ENCODE data around the gene MTIF3. TPM values are rescaled to one million over a fixed set of nuclear protein-coding genes. Genes with fewer than 3 reads are reported as not detected.

The MTIF3 gene, protein sequence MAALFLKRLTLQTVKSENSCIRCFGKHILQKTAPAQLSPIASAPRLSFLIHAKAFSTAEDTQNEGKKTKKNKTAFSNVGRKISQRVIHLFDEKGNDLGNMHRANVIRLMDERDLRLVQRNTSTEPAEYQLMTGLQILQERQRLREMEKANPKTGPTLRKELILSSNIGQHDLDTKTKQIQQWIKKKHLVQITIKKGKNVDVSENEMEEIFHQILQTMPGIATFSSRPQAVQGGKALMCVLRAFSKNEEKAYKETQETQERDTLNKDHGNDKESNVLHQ
- total RNA-seq (2022) (41.8 and 51.5 TPM in 2 replicates), Bru-seq, nascent RNA (percentile 80 among the genes with signal in this experiment), BruChase-seq, experiment 1, labeled RNA remaining after a 2-hour chase (percentile 79 among the genes with signal in this experiment), BruChase-seq, experiment 2, labeled RNA remaining after a 6-hour chase (percentile 76 among the genes with signal in this experiment)
- long read RNA-seq, transcript MTIF3-202 (5 exons, 1,005 nt): major isoform, 49 of 91 reads
- long read RNA-seq, partial matches to known transcripts: 1 of 91 reads
- long read RNA-seq, other reads (novel, unspliced or antisense): 36 of 91 reads

DNA sequence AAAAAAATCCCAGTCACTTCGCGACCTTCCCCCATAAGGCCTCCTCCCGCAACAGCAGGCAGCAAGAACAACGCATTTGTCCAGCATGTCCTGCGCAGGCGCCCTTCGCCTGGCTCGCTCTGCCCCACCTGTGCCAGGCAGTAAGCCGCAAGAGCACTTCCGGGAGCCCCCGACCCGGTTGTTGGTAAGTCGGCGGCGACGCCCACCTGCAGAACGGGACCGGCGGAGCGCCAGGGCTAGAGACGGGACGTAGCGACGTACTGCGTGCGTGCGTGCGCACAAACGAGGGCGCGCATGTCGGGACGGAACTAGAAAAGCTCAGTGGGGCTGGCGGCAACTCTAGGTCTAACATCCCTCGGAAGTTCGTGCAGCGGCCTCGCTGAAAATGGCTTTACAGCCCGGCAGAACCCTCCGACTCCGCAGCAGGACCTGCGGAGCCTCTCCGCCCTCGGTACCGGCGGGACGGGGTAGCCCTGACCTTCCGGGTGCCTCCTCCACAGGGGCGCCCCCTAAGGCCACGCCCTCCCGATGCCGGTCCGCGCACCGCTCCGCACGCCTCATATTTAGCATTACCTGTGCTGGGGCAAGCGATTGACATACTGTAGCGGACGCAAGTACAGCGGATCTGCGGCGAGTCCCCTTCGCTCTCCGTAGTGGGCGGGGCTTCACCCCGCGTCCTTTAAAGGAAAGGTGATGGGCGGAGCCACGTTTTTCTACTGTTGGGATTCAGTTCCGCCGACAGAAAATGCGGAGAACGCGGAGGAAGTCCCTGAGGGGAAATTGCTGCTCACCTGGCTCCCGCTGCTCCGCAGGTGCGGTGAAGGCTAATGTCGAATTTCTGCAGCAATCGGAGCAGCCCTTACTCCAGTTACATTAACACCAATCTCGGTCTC is at the start of gene MTIF3:
Gene MTIF3 (minus strand): TSS at position 629 of the 893 bp plus-strand sequence. CDS start 10,116 bp downstream, outside the sequence.
- Mint-ChIP-seq H3K36me3 (ENCODE audit: insufficient read depth, unreplicated experiment) (peaks cover 19% of the 10 kb centered on the region), H3K27me3 (ENCODE audit: insufficient read depth, unreplicated experiment) (no peaks in the 10 kb centered on the region), H3K4me3 (ENCODE audit: unreplicated experiment) (peak within 1 kb of the TSS; percentile 73), H3K9me3 (ENCODE audit: unreplicated experiment) (no peaks in the 10 kb centered on the region), H3K4me1 (ENCODE audit: low read depth, unreplicated experiment) (peaks cover 14% of the 10 kb centered on the region), H3K27ac (ENCODE audit: unreplicated experiment) (peak within 1 kb of the TSS; percentile 55)
- peak; percentile 98 for DNase-seq
- Histone ChIP-seq H3K4me3 (ENCODE audit: low read depth, low read length) (peak within 1 kb of the TSS; percentile 71), H3K9me3 (no peaks in the 10 kb centered on the region), H3K36me3 (ENCODE audit: control insufficient read depth, insufficient read depth, low read length) (no peaks in the 10 kb centered on the region), H3K27me3 (replicated peaks; ENCODE audit: control insufficient read depth, insufficient read depth, low read length) (no peaks in the 10 kb centered on the region), H3K4me1 (peaks cover 12% of the 10 kb centered on the region; the same call in 1 of the 2 replicates)
- no TSS peak for BruUV-seq (replicated peaks)
- TF ChIP-seq, protein P1, sequence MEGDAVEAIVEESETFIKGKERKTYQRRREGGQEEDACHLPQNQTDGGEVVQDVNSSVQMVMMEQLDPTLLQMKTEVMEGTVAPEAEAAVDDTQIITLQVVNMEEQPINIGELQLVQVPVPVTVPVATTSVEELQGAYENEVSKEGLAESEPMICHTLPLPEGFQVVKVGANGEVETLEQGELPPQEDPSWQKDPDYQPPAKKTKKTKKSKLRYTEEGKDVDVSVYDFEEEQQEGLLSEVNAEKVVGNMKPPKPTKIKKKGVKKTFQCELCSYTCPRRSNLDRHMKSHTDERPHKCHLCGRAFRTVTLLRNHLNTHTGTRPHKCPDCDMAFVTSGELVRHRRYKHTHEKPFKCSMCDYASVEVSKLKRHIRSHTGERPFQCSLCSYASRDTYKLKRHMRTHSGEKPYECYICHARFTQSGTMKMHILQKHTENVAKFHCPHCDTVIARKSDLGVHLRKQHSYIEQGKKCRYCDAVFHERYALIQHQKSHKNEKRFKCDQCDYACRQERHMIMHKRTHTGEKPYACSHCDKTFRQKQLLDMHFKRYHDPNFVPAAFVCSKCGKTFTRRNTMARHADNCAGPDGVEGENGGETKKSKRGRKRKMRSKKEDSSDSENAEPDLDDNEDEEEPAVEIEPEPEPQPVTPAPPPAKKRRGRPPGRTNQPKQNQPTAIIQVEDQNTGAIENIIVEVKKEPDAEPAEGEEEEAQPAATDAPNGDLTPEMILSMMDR (IDR thresholded peaks at IDR 0.05; ENCODE audit: insufficient read depth in 1 of 2, low read depth in 1 of 2, low read length in 1 of 2, severe bottlenecking in 1 of 2, unreplicated experiment in 1 of 2): peak in 1 of 2 experiments; percentile 26
- POLR2A ChIA-PET: interaction anchor here (0.6 to 1.6 kb wide), 6 partner anchors 25 to 539 kb away, joined by 3 to 13 read pairs (median 4); partner anchors contain the start of genes GTF3A and LNX2
- intact Hi-C loops (cut with micrococcal nuclease; ENCODE audit: unreplicated experiment): loop anchor here (1.0 to 10.0 kb wide), 7 partner anchors 8 to 517 kb away; partner anchors contain the start of genes CDX2, LNX2 and POLR1D
- CTCF ChIA-PET: interaction anchor here (0.6 to 2.2 kb wide), 7 partner anchors 8 to 376 kb away, joined by 3 to 11 read pairs (median 4); no protein-coding TSS in a partner anchor

GRCh38 chr13:27497563-27498230 is 47.3 kb upstream of the MTIF3 start:
- no TSS peak for BruUV-seq (replicated peaks)
- Mint-ChIP-seq H3K27me3 (ENCODE audit: insufficient read depth, unreplicated experiment) (no peaks in the 10 kb centered on the region), H3K9me3 (ENCODE audit: unreplicated experiment) (no peaks in the 10 kb centered on the region), H3K4me3 (ENCODE audit: unreplicated experiment) (no peak overlapping the region), H3K27ac (ENCODE audit: unreplicated experiment) (no peak overlapping the region), H3K36me3 (ENCODE audit: insufficient read depth, unreplicated experiment) (no peaks in the 10 kb centered on the region), H3K4me1 (ENCODE audit: low read depth, unreplicated experiment) (no peaks in the 10 kb centered on the region)
- Histone ChIP-seq H3K4me3 (ENCODE audit: low read depth, low read length) (no peak overlapping the region), H3K9me3 (no peaks in the 10 kb centered on the region), H3K27me3 (replicated peaks; ENCODE audit: control insufficient read depth, insufficient read depth, low read length) (no peaks in the 10 kb centered on the region), H3K36me3 (ENCODE audit: control insufficient read depth, insufficient read depth, low read length) (no peaks in the 10 kb centered on the region), H3K4me1 (no peaks in the 10 kb centered on the region)
- POLR2A ChIA-PET: no interaction called here
- TF ChIP-seq, protein P1 (IDR thresholded peaks at IDR 0.05; ENCODE audit: insufficient read depth in 1 of 2, low read depth in 1 of 2, low read length in 1 of 2, severe bottlenecking in 1 of 2, unreplicated experiment in 1 of 2): no peak
- intact Hi-C loops (cut with micrococcal nuclease; ENCODE audit: unreplicated experiment): no loop called here
- DNase-seq: no peak
- CTCF ChIA-PET: interaction anchor here (0.6 to 0.9 kb wide), 2 partner anchors 10 to 19 kb away, joined by 3 read pairs; no protein-coding TSS in a partner anchor

Measured in Caco-2 (cell line).